B cell (primary cell): Measurements from ENCODE around the gene MLEC. TPM values are rescaled to one million over a fixed set of nuclear protein-coding genes. Genes with fewer than 3 reads are reported as not detected.

ENCODE experiments used
- ATAC-seq: fragments of 200-7000 bp; cut with Tn5 transposase; one replicate; pipeline ENCODE4 v1.10.0; 2021; ENCODE audit warnings: low read depth, mild to moderate bottlenecking, moderate number of reproducible peaks, moderate library complexity
- CTCF ChIA-PET: fragments of 350-600 bp; sonication (Branson Sonifier 250); formaldehyde crosslinking; loops from one replicate; lab custom pipeline; 2021; ENCODE audit warnings: antibody characterized with exemption, inconsistent platforms; lab: Charles Lee
- POLR2A ChIA-PET: fragments of 350-600 bp; sonication (Branson Sonifier 250); formaldehyde crosslinking; loops from one replicate; lab custom pipeline; 2021; ENCODE audit warnings: antibody characterized with exemption; lab: Charles Lee
- DNase-seq: peaks from one replicate; pipeline ENCODE4 v3.0.0; 2013
- H2AFZ ChIP-seq: 2 replicates; pipeline ENCODE4 v1.6.1; 2012; ENCODE audit warnings: mild to moderate bottlenecking, low read depth, low read length; ENCODE audit not compliant: insufficient read depth, poor library complexity, severe bottlenecking
- H3K27ac ChIP-seq, 2 donors: 1 replicate in 1 of 2; 2 replicates in 1 of 2; pipeline ENCODE4 v1.5.1; 2012 to 2013; ENCODE audit warnings: low read length in 2 of 2, mild to moderate bottlenecking in 2 of 2, moderate library complexity in 1 of 2
- H3K27me3 ChIP-seq, 4 experiments: fragments of 200-600 bp in 1 of 4; sonication (generic) in 1 of 4; replicated peaks in 1 of 4; 1 replicate in 2 of 4; 2 replicates in 2 of 4; pipeline versions ENCODE4 v1.6.1 to v1.7.0; 2013 to 2016; ENCODE audit warnings: low read length in 3 of 4, mild to moderate bottlenecking in 2 of 4, mixed read lengths in 1 of 4, moderate library complexity in 1 of 4; ENCODE audit not compliant: insufficient read depth in 4 of 4, control insufficient read depth in 3 of 4; ENCODE audit errors: control extremely low read depth in 1 of 4
- H3K36me3 ChIP-seq, 2 experiments: replicated peaks in 1 of 2; 1 replicate in 1 of 2; 2 replicates in 1 of 2; pipeline versions ENCODE4 v1.6.1 to v1.7.1; 2013; ENCODE audit warnings: low read length in 1 of 2; ENCODE audit not compliant: insufficient read depth in 2 of 2, control insufficient read depth in 1 of 2; ENCODE audit errors: control extremely low read depth in 1 of 2, extremely low read depth in 1 of 2
- H3K4me1 ChIP-seq, 2 donors: fragments of 200-600 bp in 1 of 2; sonication (generic) in 1 of 2; 1 replicate in 1 of 2; 2 replicates in 1 of 2; pipeline versions ENCODE4 v1.5.1 to v1.6.1; 2013 to 2017; ENCODE audit warnings: low read length in 2 of 2; ENCODE audit not compliant: control insufficient read depth in 2 of 2, insufficient read depth in 2 of 2
- H3K4me2 ChIP-seq: replicated peaks from 2 replicates; pipeline ENCODE3; 2012; ENCODE audit warnings: mild to moderate bottlenecking, low read depth, low read length; ENCODE audit not compliant: poor library complexity, severe bottlenecking
- H3K4me3 ChIP-seq, 5 experiments: fragments of 200-600 bp in 1 of 5; sonication (generic) in 1 of 5; 1 replicate in 3 of 5; 2 replicates in 2 of 5; pipeline versions ENCODE4 v1.5.1 to v1.7.0; 2011 to 2016; ENCODE audit warnings: low read length in 4 of 5, mild to moderate bottlenecking in 4 of 5, low read depth in 2 of 5, control low read depth in 1 of 5, moderate library complexity in 1 of 5; ENCODE audit not compliant: insufficient read depth in 1 of 5; ENCODE audit errors: control extremely low read depth in 1 of 5, extremely low read depth in 1 of 5
- H3K79me2 ChIP-seq: fragments of 200-600 bp; sonication (generic); one replicate; pipeline ENCODE4 v1.6.0; 2016; ENCODE audit warnings: low read length; ENCODE audit not compliant: control insufficient read depth, insufficient read depth
- H3K9ac ChIP-seq: fragments of 200-600 bp; sonication (generic); 2 replicates; pipeline ENCODE4 v1.6.1; 2017; ENCODE audit warnings: mild to moderate bottlenecking, low read length, moderate library complexity
- H3K9me3 ChIP-seq, 3 donors: one replicate each; pipeline versions ENCODE4 v1.6.1 to v1.7.1; 2013; ENCODE audit warnings: low read length in 2 of 3; ENCODE audit not compliant: control insufficient read depth in 2 of 3, insufficient read depth in 1 of 3; ENCODE audit errors: control extremely low read depth in 1 of 3
- H4K20me1 ChIP-seq: 2 replicates; pipeline ENCODE4 v1.6.0; 2012; ENCODE audit warnings: mild to moderate bottlenecking, low read length; ENCODE audit not compliant: insufficient read depth, control insufficient read depth, poor library complexity, severe bottlenecking
- H3K27ac Mint-ChIP-seq: one replicate; pipeline ENCODE4 v1.8.0; 2021; ENCODE audit warnings: mixed read lengths
- H3K27me3 Mint-ChIP-seq: one replicate; pipeline ENCODE4 v1.8.0; 2021; ENCODE audit warnings: mixed read lengths
- H3K4me1 Mint-ChIP-seq: one replicate; pipeline ENCODE4 v1.8.0; 2021; ENCODE audit warnings: mixed read lengths
- H3K4me3 Mint-ChIP-seq: one replicate; pipeline ENCODE4 v1.8.0; 2021; ENCODE audit warnings: mixed read lengths
- H3K9me3 Mint-ChIP-seq: one replicate; pipeline ENCODE4 v1.8.0; 2022; ENCODE audit warnings: mixed read lengths; ENCODE audit not compliant: insufficient read depth
- EZH2 ChIP-seq: IDR thresholded peaks from 2 replicates; pipeline ENCODE4 v1.6.1; 2012; ENCODE audit warnings: borderline replicate concordance, low read depth, mild to moderate bottlenecking, moderate library complexity, low read length; ENCODE audit not compliant: insufficient read depth, poor library complexity, severe bottlenecking
- WGBS: methylation state at CpG from one replicate; pipeline ENCODE4 v1.1.5; 2013; ENCODE audit warnings: missing lambda C conversion rate; ENCODE audit not compliant: insufficient coverage; 5-methylcytosine and 5-hydroxymethylcytosine counted together
- intact Hi-C: fragments of 100-400 bp; cut with micrococcal nuclease; formaldehyde crosslinking; loops from one replicate; pipeline ENCODE4 v1.10.0; 2022
- polyA plus RNA-seq: library from polyadenylated mRNA; depleted of rRNA; stranded (reverse); fragments of >200 nt; gene quantifications from 2 replicates; pipeline ENCODE4 v1.2.3, GENCODE V29; 2012
- total RNA-seq, 2 donors: library from RNA; stranded (reverse); fragments of 120-200 nt in 1 of 2; gene quantifications; 1 replicate in 1 of 2; 2 replicates in 1 of 2; pipeline versions ENCODE4 v1.2.3 to v1.2.4, GENCODE V29; 2013 to 2022
- TF ChIP-seq, protein P1 (sequence below): fragments of 200-600 bp; IDR thresholded peaks from one replicate; pipeline ENCODE4 v1.8.0; 2022; ENCODE audit warnings: antibody characterized with exemption, mild to moderate bottlenecking

The MLEC gene
- total and polyA plus RNA-seq, 2 donors (not counting 1 experiment from before 2014, with no cell fraction given): 5.5 to 52.6 TPM

DNA sequence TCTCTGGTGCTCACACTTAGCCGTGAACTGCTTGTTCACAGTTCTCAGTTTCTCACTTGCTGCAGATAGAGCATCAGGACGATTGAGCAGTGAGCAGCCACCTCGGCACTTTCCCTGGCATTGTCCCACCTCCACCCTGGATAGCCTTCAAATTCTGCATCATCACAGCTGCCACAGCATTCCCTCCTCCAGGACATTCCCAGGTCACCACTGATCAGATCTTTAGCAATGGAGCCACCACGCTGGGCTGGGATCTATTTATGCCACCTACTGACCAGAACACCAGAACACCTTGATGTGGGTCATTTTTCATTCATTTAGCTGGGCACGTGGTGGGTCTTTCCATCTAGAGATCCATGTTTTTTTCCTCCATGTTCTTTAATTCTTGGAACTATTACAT, 62.3 kb downstream of the MLEC start:
- no peaks in the 10 kb centered on the region for H3K4me1 ChIP-seq
- H2AFZ ChIP-seq: no peak overlapping the region
- TF ChIP-seq, protein P1, sequence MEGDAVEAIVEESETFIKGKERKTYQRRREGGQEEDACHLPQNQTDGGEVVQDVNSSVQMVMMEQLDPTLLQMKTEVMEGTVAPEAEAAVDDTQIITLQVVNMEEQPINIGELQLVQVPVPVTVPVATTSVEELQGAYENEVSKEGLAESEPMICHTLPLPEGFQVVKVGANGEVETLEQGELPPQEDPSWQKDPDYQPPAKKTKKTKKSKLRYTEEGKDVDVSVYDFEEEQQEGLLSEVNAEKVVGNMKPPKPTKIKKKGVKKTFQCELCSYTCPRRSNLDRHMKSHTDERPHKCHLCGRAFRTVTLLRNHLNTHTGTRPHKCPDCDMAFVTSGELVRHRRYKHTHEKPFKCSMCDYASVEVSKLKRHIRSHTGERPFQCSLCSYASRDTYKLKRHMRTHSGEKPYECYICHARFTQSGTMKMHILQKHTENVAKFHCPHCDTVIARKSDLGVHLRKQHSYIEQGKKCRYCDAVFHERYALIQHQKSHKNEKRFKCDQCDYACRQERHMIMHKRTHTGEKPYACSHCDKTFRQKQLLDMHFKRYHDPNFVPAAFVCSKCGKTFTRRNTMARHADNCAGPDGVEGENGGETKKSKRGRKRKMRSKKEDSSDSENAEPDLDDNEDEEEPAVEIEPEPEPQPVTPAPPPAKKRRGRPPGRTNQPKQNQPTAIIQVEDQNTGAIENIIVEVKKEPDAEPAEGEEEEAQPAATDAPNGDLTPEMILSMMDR: no peak
- TF ChIP-seq EZH2: no peak
- H3K4me2 ChIP-seq: no peak overlapping the region
- Mint-ChIP-seq H3K4me1 (peaks cover 2% of the 10 kb centered on the region), H3K9me3 (no peaks in the 10 kb centered on the region), H3K27ac (no peak overlapping the region), H3K4me3 (no peak overlapping the region), H3K27me3 (peaks cover 5% of the 10 kb centered on the region)
- H3K27ac ChIP-seq: no peak overlapping the region
- H3K27me3 ChIP-seq: peaks cover 0 to 2% (median 0%) of the 10 kb centered on the region in 4 experiments
- H4K20me1 ChIP-seq: no peaks in the 10 kb centered on the region
- intact Hi-C loops: no loop called here
- 82% methylated on average over 3 of the region's 5 CpGs for WGBS
- ChIA-PET CTCF (interaction anchor here (0.6 to 1.2 kb wide), 2 partner anchors 21 to 159 kb away, joined by 4 read pairs; no protein-coding TSS in a partner anchor), POLR2A (no interaction called here)
- H3K36me3 ChIP-seq: no peaks in the 10 kb centered on the region
- DNase-seq: no peak
- peaks cover 0 to 5% (median 0%) of the 10 kb centered on the region in 3 donors for H3K9me3 ChIP-seq
- H3K4me3 ChIP-seq: no peak overlapping the region
- no peak for ATAC-seq
- no peaks in the 10 kb centered on the region for H3K79me2 ChIP-seq
- H3K9ac ChIP-seq: no peak overlapping the region

- H3K27ac Mint-ChIP-seq: no peak overlapping the region
- TF ChIP-seq, protein P1: no peak
- no peak for TF ChIP-seq EZH2
- H3K27ac ChIP-seq: no peak overlapping the region
- 67% methylated on average over 1 of the region's 5 CpGs for WGBS
- no peaks in the 10 kb centered on the region for H3K36me3 ChIP-seq
- H3K9ac ChIP-seq: no peak overlapping the region
- POLR2A ChIA-PET: interaction anchor here (0.6 kb wide), 1 partner anchor 106 kb away, joined by 4 read pairs; no protein-coding TSS in a partner anchor
- H3K9me3 Mint-ChIP-seq: peaks cover 5% of the 10 kb centered on the region
- H3K4me3 Mint-ChIP-seq: no peak overlapping the region
- H3K27me3 ChIP-seq: peaks cover 0 to 2% (median 0%) of the 10 kb centered on the region in 4 experiments
- CTCF ChIA-PET: interaction anchor here (2.4 kb wide), 1 partner anchor 221 kb away, joined by 14 read pairs; no protein-coding TSS in a partner anchor
- H3K4me2 ChIP-seq: no peak overlapping the region
- no peak for DNase-seq
- H3K4me1 ChIP-seq: no peaks in the 10 kb centered on the region
- no peaks in the 10 kb centered on the region for H4K20me1 ChIP-seq
- H2AFZ ChIP-seq: no peak overlapping the region
- H3K4me3 ChIP-seq: no peak overlapping the region
- peaks cover 5% of the 10 kb centered on the region for H3K27me3 Mint-ChIP-seq
- intact Hi-C loops: no loop called here
- no peaks in the 10 kb centered on the region for H3K79me2 ChIP-seq
- H3K4me1 Mint-ChIP-seq: peaks cover 2% of the 10 kb centered on the region
- H3K9me3 ChIP-seq: peaks cover 0 to 13% (median 13%) of the 10 kb centered on the region in 3 donors
- ATAC-seq: no peak
These were observed 63.9 kb downstream of the MLEC start for GRCh38 chr12:120750806-120751205.
